GM19328 (cell line): Measurements from ENCODE around the gene TRIM65.

Experiments
- ATAC-seq: cut with Tn5 transposase; IDR thresholded peaks from one replicate; pipeline ENCODE4 v1.9.1; 2021; ENCODE audit warnings: mild to moderate bottlenecking, moderate library complexity; ENCODE audit not compliant: unreplicated experiment

Gene TRIM65

DNA sequence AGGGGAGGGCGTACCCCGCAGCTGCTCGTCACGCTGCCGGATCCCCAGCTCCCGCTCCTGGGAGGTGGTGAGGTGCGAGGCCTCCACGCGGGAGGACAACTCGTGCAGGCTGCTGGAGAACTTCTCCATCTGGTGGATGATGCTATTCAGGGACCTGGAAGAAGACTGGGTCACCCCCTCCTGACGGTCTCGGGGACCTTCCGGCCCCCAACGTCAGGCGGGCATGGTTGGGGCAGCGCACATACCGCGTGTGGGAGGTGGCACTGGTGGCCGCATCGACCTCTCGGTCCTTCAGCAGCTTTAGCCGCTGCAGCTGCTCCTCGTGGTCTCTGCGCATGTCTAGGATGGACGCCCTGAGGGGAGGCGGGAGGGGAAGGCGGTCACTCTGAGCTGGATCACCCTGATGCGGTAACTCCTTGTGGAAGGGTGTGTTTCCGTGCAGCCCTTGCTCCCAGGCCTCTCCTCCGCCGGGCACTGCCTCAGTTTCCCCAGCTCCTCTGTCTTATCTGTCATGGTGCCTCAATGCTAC is 21.2 kb upstream of the TRIM65 start:
- ATAC-seq: no peak

DNA sequence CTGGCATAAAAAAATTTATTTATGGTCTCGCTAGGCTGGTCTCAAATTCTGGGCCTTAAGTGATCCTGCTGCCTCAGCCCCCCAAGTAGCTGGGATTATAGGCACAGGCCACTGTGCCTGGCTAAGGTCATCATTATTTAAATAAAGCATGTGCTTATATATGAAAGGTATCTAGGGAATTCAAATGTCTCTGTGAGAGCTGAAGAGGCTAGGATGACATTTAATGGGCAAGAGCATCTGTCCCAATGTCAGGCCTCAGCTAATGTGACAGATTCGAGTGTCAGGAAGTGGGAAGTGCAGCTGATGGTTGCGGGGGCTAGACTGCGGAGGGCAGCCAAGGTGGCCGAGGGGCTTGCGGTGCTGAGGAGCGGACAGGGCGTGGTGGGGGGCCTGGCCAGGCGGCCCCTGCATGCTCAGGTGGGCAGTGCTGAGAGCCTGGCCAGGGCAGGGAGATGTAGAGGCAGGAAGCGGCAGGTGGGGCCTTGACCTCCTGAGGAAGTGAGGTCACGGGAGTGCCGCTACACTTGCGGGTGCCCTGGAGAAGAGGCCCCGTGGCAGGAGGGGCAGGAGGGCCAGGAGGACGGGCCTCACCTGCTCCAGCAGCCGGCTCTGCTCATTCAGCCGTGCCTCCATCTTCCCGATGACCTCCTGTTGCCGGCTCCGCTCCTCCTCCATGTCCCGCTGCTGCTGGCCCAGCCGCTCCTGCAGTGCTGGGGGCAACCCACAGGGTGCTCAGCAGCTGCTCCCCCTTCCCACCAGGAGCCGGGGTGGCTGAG is 20.6 kb upstream of the TRIM65 start:
- ATAC-seq: no peak

DNA sequence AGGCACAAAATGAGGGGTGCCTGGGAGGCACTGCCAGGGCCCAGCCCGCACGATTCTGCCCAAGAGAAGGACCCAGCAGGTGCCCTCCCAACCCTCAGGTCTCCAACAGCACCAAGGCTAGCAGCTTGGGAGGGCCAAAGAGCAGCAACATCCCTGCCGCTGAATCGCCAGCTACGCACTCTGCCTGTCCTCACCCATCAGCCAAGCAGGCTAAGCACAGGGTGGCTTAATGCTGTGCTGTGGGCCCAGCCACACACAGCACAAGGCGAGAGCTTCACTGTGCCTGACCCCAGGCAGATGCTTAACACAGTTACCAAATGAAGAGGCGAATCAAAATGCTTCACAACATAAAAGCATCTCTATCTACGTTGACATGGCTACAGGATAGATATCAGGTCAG is 18.5 kb upstream of the TRIM65 start:
- no peak for ATAC-seq

DNA sequence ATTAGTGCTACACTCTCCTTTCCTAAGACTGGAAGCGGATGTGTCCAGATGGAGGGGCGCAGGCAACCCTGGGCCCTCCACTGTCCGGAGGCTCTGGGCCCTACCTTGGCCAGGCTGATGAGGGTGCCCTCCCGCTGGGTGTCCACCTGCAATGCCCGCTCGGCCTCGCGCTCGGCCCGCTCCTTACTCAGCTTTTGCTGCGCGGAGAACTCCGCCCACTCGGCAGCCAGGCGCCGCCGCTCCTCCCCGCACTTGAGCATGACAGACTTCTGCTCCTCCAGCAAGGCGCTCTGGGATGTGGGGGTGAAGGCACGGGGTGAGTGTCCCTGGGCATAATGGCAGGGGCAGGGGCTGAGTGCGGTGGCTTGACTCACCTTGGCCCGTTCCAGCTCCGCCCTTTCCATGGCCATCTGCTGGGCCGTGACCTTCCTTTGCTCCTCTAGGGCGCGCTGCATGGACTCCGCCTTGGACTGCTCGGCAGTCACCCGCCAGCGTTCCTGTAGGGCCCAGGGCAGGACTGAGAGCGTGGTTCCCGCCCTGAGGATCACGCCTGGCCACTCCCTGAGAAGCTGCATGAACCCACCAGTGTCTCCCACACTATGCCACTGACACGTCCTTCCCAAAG is 18.0 kb upstream of the TRIM65 start:
- ATAC-seq: no peak

DNA sequence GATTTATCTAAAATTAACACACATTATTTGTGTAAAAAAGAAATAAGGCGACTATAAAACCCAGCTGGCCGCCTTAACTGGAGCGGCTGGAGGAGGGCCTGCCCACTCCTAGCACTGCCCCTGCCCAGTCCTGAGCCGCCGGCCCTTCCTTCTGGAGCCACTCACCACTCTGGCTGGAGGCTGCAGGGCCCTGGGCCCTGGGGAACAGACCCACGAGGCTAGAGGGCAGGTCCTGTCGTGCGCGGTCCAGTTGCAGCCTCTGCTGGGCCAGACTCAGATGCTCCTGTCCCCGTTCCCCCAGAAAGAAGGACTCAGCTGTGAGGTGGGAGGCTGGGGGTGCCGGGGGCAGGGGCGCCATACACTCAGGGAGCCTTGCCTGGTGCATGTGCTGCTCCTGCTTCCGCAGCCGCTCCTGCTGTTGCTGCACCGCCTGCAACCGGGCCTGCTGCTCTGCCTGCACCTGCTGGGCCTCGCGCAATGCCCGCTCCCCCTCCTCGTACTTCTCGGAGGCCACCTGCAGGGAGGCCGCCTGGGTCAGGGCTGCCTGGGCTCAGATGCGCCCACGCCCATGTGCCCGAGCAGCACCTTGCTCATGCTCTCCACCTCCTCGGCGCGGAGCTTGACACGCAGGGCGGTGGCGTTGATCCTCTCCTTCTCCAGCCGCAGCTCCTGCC is 16.9 kb upstream of the TRIM65 start:
- no peak for ATAC-seq

DNA sequence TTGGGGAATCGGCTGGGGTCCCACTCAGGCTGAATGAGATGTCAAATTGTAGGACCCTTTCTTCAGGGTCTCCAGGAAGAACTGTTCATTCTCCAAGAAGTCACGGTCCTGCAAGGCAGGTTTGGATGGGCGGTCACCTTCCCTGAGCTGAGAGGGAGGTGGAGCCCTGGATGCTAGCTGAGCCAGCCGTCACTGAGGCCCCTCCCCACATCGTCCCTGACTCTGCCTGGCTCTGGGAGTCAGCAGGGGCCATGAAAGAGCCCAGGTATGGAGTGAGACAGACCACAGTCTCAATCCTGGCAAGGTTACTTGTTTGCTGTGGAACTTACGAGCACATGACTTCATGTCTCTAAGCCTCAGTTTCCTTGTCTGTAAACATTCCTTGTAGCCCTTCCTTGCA is 13.9 kb upstream of the TRIM65 start:
- no peak for ATAC-seq

DNA sequence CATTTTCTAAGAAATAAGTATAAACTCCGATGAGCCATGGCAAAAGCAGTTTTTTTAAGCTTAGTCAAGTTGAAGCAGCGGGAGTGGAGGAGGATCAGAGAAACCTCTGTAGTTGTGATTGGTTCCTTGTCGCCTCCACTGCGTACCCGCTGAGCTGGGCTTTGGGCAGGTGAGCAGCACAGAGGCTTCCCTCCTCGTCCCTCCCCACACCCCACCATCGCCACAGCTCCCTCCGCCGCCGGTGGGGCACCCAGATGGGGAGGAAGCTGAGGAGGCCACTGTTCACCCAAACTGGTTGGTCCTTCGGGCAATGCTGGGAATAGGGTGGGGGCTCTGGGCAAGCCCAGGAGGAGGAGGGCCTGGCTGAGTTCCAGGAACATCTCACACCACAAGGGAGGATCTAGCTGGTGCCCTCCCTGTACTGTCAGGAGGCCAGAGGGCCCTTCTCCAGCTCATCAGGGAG is 13.1 kb upstream of the TRIM65 start:
- ATAC-seq: no peak

DNA sequence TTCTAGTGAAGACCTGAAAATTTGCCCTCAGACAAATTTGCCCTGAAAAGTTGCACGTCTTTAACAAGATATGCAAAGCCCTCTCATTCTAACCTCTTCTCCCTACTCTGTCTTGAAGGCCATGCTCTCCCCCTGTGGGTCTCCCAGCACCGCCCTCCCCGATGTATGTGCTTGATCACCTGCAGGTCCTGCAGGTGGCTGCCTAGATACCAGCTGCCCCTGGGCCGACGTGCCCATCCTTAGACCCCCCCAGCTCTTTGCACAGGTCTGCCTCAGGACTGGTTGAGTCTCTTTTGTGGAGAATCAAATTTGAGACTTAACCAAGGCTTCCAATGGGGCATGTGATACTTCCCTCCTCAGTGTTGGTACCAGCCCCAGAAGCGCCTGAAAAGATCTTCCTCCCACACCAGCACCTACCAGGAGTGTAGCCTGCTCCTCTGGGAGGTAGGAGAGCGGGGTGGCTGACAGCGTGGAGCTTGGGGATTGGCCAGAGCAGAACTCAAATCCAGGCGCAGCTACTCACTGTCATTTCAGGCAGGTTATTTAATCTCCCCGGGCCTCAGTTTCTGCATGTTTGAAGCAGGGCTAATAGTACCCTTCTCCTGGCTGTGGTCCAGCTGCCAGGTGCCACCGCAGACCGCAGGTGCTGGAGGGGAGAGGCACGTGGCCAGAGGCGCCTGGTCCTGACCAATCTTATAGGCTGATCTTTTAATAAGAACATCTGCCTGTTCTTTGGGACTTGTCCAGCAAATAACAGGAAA is 12.5 kb upstream of the TRIM65 start:
- no peak for ATAC-seq

DNA sequence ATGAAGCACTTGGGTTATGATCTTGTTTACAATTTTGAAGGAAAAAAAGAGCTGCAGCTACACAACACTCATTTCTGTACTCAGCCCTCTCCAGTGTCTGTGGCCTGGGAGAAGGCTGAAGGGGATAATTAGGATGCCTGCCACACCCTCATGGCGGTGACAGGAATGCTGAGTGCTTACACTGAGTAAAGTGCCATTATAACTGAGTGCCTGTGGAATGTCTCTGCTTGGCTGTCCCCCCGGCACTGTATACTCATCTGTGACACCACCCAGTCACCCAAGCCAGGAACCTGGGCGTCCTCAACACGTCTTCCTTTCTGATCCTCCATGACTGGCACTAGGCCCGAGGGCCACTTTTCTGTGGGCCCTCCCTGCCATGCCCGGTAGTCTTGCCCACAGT is 11.4 kb upstream of the TRIM65 start:
- ATAC-seq: no peak

DNA sequence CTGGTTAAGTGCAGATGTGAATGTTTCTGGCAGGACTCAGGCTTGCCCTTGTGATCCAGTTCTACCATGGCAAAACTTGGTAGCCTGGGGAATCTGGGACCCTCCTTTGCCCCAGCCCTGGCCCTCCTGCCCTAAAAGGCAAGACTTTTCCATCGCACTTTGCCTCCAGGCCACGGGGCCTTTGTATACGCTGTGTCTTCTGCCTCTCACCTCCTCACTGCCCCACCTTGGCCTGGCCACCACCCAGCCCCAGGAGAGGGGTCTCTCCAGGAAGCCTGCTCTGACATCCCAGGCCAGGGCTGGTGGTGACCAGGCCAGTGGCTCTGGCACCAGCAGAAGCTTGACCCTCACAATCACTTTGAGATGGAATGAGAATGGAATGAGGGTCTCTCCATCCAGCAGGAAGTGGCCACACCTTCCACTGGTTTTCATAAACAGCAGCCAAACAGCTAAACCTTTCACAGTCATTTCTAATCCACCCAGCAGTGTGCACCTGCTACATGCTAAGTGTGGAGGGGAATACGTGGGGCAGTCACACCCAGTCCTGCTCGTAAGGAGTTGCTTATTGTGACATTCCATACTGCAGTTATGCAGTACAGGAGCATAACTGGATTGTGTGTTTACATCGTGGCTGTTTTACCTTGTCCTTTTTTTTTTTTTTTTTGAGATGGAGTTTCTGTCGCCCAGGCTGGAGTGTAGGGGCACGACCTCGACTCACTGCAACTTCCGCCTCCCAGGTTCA is 9.6 kb upstream of the TRIM65 start:
- ATAC-seq: no peak

DNA sequence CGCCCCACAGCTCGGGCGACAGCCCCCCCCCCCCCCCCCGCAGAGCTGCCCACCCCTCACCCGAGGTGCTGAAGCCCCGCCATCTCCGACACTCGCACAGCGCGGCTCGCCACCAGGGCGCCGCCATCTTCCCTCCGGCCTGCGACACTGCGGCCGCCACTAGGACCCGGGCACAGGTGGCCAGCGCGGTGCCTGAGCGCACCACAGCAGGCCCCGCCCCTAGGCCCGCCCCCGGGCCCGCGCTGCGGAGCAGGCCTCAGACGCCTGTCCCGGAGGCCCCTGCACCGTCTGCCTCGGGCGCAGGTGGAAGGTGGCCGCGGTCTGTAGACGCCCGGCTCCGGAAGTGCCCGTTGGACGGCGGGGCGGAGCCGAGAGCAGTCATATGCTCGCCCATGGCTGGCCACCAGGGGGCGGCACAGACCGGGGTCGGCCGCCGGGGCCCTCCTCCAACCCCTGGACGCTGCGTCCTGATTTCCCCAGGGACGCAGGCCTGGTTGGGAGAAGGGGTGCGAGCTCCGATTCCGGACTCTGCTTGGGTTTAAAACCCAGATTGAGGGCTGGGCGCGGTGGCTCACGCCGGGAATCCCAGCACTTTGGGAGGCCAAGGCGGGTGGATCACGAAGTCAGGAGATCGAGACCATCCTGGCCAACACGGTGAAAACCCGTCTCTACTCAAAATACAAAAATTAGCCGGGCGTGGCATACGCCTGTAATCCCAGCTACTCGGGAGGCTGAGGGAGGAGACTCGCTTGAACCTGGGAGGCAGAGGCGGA is 8.2 kb upstream of the TRIM65 start, which contains the start of gene MRPL38:
Gene MRPL38 (minus strand): TSS at position 136 of the 773 bp plus-strand sequence. CDS start 9 bp downstream, at position 127.
- ATAC-seq: peak; percentile 95

DNA sequence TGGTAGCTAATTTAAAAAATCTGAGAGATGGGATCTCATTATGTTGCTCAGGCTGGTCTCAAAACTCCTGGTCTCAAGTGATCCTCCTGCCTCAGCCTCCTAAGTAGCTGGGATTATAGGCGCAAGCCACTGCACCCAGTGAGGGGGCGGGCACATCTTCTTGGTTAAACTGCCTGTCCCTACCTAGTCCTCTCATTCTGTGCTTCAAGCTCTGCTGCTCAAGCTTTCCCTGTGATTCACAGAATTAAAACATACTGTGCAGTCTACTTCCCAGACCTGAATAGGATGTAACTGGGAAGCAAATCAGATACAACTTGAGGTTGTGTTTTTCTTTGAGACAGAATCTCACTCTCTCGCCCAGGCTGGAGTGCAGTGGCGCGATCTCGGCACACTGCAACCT is 5.7 kb upstream of the TRIM65 start:
- no peak for ATAC-seq

DNA sequence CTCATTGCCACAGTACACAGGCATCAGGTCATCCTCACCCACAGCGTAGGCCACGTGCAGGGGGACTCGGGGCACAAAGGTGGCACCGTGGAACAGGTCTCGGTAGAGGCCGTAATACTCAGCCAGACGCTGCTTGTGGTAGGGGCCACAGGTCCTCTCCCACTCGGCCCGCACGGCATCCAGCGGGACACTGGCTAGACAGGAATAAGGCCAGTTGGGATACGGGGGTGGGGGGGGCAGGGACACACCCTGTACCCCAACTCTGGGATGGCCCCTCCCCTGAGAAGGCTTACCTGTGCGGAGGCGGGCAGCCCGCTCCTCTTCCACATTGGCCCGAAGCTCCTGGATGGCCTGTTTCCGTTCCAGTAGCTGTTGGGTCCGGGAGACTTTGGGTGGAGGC is 5.0 kb upstream of the TRIM65 start:
- ATAC-seq: no peak

DNA sequence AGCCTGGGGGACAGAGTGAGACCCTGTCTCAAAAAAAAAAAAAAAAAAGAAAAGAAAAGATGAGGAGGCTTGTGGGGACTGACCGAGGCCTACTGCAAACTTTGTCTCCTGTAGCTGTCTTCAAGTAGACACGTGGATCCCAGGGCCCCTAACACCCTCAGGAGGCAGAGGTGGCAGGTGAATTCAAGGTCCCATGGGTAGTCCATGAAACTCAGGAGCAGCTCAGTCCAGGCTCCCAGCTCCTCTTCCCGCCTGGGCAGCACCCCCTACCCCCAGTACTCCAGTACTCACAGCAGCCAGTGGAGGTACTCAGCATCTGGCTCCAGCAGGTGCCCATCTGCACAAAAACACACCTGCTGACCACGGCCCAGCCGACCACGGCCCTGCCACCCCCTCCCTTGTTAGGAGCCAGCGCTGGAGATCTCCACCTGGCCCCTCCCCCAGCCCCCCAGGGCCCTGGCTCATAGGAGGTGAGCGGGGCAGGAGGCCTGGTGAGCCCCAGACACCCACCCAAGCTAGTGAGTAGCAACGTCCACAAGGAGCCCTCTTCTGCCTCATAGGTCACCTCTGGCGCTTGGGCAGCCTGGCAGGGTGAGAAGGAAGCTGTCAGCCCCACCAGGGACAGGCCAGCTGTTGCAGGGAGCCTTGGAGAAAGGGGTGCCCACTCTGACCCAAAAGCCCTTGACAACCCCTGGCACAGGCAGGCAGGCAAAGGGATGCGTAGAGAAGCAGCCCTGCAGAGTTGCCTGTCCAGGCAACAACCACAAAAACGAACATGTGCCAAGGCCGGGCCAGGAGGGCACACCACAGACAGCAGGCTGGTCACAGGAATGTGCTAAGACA is 4.2 kb upstream of the TRIM65 start:
- no peak for ATAC-seq

DNA sequence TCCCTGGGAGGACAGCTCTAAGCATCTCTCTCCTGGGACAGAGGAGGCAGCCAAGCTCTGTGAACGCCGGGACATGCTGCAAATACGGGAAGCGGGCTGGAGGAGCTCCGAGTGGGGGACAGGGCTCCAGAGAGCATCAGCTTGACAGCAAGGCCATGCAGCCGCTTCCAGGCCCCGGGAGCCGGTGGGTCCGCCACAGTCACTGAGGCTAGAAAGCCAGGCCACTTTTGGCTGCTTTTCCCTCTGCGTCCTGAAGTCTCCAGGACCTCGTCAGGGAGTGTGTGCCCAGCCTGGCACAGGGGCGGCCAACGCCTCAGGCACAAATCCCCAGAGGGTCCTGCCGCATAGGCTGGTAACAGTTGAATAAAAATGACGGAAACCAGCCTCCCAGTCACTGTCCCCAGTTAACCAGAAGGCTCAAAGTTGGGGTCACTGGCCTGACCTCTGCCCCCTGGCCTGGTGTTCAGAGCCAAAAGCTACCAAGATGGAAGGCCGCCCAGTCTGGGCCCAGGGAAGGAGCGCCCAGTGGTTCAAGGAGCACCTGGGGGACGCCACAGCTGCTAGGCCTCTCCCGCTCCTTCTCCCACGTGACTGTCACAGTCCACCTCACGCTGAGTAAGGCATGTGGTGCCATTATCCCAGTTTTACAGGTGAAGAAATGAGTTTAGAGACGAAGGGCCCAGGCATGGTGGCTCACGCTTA is 3.2 kb upstream of the TRIM65 start:
- ATAC-seq: no peak

DNA sequence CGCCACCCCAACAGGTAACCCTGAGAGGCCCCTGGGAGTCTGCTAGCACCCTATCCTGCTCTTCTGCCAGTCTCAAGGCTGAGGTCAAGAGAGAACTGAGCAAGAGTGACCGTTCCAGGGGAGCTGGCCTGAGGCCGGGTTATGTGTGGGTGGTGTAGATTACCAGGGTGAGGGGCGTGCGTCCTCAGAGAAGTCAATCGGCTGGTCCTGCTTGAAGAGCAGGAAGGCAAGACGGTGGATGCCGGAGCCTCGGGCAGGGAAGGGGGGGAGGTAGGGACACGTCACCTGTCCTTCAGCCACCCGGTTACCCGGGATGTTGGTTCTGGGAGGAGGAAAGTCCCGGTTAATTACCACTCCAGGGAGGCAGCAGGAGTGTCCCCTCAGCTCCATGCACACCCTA is 2.6 kb upstream of the TRIM65 start:
- ATAC-seq: no peak

DNA sequence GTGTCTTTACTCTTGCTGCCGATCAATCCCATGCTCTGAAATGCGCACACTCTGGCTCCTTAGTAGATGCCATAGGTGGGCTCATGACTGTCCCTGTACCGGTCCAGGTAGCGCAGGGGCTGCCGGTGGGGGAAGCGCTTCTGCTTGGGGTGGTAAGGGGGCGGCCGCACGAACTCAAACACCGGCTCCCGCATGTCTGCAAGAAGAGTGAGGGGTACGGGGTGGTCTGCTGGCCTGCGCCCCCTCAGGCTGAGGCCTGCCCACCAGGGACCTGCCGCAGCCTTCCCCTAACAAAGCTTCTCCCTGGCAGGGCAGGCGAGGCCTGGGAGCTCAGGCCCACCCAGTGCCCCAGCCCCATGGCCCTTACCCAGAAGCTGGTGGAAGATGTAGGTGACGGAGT is 2.0 kb upstream of the TRIM65 start:
- no peak for ATAC-seq

DNA sequence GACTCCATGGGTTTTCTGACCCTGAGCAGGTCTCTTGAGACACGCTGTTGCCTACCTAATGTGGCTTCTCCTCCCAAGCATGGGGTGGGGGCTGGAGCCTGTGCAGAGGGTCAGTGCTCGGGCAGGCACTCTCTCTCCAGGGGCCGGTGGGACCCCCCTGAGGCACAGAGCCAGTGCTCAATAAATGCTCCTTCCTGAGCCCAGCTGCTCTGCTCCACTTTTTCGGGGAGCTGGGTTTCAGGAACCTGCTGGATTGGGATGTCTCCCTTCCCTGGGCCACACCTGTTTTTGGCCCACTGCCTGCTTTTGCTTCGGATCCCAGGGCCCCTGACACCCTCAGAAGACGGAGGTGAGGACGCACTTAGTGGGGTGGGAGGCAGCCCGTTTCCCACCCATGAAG is 1.3 kb upstream of the TRIM65 start:
- no peak for ATAC-seq
